WERI-Rb-1 (cell line): ENCODE data around the gene C22orf23.

Experiments used
- DNase-seq: peaks from one replicate; pipeline ENCODE4 v3.0.0-alpha.2; 2020
- H3K27ac ChIP-seq: fragments of 250-450 bp; sonication (Bioruptor Pico); 2 replicates; pipeline ENCODE4 v1.5.1; 2020; ENCODE audit warnings: mild to moderate bottlenecking, moderate library complexity
- H3K27me3 ChIP-seq: fragments of 250-450 bp; sonication (Bioruptor Pico); 2 replicates; pipeline ENCODE4 v1.5.1; 2021; ENCODE audit warnings: mild to moderate bottlenecking, low read depth, moderate library complexity; ENCODE audit not compliant: insufficient read depth, severe bottlenecking
- H3K36me3 ChIP-seq: fragments of 250-450 bp; sonication (Bioruptor Pico); 2 replicates; pipeline ENCODE4 v1.5.1; 2020; ENCODE audit warnings: mild to moderate bottlenecking, moderate library complexity
- H3K4me3 ChIP-seq: 2 replicates; pipeline ENCODE4 v1.5.1; 2011; ENCODE audit warnings: low read depth, mild to moderate bottlenecking, control low read depth, low read length
- H3K9me3 ChIP-seq: fragments of 250-450 bp; sonication (Bioruptor Pico); 2 replicates; pipeline ENCODE4 v1.5.1; 2021; ENCODE audit warnings: mild to moderate bottlenecking, moderate library complexity; ENCODE audit not compliant: severe bottlenecking
- CTCF ChIP-seq: IDR thresholded peaks from 2 replicates; pipeline ENCODE4 v1.5.1; 2011; ENCODE audit warnings: low read depth, mild to moderate bottlenecking, control low read depth, inconsistent platforms, low read length

Gene C22orf23

GRCh38 chr22:37912171-37912570 is 41.2 kb downstream of the C22orf23 start:
- Histone ChIP-seq H3K9me3 (no peaks in the 10 kb centered on the region), H3K27ac (no peak overlapping the region), H3K4me3 (no peak overlapping the region), H3K36me3 (no peaks in the 10 kb centered on the region; the same call in 1 of the 2 replicates), H3K27me3 (no peaks in the 10 kb centered on the region)
- TF ChIP-seq CTCF, result no peak
- no peak for DNase-seq

GRCh38 chr22:37911697-37912096 is 41.7 kb downstream of the C22orf23 start:
- Histone ChIP-seq H3K4me3 (no peak overlapping the region), H3K27me3 (no peaks in the 10 kb centered on the region), H3K27ac (no peak overlapping the region; the same call in 1 of the 2 replicates), H3K36me3 (no peaks in the 10 kb centered on the region; the same call in 1 of the 2 replicates), H3K9me3 (no peaks in the 10 kb centered on the region)
- DNase-seq, result no peak
- no peak for TF ChIP-seq CTCF

DNA sequence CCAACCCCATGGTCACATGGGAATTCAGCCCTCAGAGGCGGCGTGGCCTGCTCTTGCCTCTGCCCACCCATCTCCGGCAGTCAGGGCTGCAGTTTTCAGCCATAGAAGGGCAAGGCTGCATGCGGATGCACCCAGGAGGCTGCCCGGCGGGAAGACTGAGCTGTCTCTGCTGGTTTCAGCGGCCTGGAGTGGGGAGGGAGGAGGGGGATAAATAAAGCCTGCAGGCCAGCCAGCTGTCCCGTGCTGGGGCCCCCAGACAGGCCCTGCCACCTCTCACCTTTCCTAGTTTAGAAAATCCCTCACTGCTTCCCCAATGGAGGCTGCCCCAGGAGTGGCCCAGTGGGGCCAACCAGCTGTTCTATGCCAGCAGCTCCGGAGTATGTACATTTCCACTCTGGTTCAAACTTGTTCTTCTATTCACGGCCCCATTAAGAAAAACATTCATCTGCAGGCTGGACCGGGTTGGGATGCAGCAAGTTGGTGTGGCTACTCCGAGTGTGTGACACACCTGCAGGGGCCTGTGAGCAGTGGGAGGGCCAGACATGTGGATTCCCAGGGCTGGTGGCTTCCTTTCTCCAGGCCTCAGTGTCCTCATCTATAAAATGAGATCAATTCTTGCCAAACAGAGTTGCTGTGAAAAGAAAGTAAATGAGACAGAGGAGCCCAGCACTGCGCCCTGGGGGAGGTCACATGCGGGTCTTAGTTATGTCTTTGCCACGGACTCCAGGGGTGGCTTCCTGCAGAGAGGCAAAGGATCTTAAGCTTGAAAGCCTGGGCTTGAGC is 42.3 kb downstream of the C22orf23 start:
- DNase-seq, result peak; percentile 59
- no peaks in the 10 kb centered on the region; the same call in 1 of the 2 replicates for H3K36me3 ChIP-seq

GRCh38 chr22:37909766-37910165 is 43.6 kb downstream of the C22orf23 start:
- Histone ChIP-seq H3K27me3 (no peaks in the 10 kb centered on the region), H3K36me3 (no peaks in the 10 kb centered on the region; the same call in 1 of the 2 replicates), H3K4me3 (no peak overlapping the region), H3K27ac (no peak overlapping the region), H3K9me3 (no peaks in the 10 kb centered on the region)
- DNase-seq, result no peak
- TF ChIP-seq CTCF, result no peak

More for the DNA sequence above, 42.3 kb downstream of the C22orf23 start:
- Histone ChIP-seq H3K9me3 (no peaks in the 10 kb centered on the region), H3K27me3 (no peaks in the 10 kb centered on the region), H3K4me3 (no peak overlapping the region), H3K27ac (peak overlapping the region; percentile 68)
- TF ChIP-seq CTCF, result no peak

DNA sequence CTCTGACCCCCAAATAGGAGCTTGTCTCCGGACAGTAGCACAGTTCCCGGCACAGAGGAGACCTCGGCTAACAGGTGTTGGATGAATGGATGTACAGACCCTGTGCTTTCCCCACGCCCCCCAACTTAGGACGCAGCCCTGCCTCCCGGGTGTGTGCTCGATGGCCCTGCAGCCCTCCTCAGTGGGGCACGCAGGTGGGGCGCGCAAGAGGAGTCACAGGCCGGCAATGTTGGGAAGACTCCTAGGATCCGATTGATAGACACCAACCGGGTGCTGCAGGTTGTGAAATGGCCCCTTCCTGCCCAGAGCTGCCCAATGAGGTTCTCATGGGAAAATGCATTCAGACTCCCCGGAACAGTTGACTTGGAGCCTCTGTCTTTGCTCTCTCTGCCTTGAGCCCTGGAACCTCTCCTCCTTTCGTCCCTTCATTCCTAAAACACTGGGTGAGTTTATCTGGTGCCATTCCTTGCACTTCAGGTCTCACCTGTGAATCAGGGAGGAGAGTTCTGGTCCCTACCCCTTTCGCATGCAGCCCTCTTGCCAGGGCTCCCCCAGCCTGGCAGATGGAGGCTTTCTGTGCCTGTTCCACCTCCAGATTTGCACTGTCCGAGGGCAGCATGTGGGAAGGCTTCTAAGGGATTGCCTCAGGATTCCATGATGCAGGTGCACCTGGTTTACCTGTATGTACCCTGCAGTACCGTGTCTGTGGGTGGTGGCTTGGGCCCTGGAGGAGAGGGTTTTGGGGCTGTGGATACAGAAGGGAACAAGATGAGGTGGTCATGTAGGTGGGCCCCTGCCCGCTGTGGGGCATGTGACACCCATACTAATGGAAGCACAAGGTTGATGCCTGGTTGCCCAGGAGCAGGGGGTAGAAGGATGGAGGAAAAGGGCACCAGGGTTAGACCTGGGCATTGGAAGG is 46.1 kb downstream of the C22orf23 start:
- Histone ChIP-seq H3K36me3 (no peaks in the 10 kb centered on the region), H3K27me3 (no peaks in the 10 kb centered on the region), H3K4me3 (peak overlapping the region; percentile 54), H3K9me3 (no peaks in the 10 kb centered on the region), H3K27ac (no peak overlapping the region)
- no peak for DNase-seq
- TF ChIP-seq CTCF, result no peak
